NCI-H2081 (cell line): ENCODE results near the gene C1orf159.
"Not testable (repeated sequence)": the region's sequence is repeated elsewhere in the genome, so short reads cannot be mapped to it uniquely, and the experiment has no call there.

Experiments used
- DNase-seq, 2 experiments: peaks; one replicate each; lab custom pipeline; 2025; lab: John Stamatoyannopoulos, UW

C1orf159 gene

DNA sequence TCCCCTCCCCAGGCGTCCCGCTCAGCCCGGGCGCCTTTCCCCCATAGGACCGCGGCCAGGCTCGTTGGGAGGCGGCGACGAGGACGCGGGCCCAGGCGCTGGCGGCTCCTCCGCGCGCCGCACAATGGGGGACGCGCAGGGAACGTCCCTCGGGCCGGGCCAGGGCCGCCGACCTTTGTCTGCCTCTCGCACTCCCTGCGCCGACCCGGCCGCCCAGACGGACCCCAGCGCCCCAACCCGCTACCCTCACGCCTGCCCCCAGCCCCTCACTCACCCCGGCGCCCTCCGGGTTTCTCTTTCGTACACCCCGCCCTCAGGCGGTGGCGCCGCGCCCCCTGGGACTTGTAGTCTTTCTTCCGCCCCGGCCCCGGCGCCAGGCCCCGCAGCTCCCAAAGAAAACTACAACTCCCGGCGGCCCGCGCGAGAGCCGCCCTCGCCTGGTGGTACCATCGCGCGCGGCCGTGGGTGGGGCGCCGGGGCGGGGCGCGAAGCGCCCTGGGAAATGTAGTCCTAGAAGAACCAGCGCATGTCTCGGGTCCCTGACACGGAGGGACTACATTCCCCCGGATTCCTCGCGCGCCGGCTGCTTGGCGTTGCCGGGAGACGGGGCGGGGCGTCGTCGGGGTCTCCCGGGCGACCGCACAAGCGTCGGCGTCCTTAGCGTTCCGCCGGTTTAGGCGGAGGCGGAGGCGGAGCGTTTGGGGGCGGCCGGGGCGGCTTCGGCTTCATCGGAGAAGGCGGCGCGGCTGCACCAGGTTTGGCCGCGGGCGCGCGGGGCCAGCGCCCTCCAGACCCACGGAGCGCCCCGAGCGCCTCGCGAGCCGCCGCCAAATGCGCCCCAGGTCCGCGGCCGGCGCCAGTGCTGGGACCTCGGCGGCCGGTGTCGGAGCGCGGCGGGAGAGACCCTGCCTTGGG, at the start of gene C1orf159:
C1orf159 (minus strand) TSS at position 304 of the 915 bp plus-strand sequence. CDS start 24,546 bp downstream, outside the sequence.
- peak; percentile 97 to 98 for DNase-seq

DNA sequence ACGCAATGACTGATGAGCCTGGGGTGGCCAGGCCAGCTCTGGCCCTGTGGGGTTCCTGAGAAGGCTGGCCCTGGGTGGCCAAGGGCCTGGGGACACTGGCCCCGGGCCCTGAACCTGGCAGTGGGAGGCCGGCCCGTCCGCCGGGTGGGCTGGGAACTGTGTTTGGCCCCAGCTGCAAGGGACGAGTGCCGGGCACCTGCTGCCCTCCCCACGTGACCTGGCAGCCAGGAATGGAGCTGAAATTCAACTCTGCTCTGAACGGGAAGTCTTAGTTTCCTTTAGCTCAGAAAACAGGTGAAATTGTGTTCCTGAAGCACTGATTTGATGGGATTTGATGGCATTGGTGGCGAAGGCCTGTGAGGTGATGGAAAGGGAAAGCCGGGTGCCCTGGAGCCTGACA, 49.6 kb upstream of the C1orf159 start:
- peak in 1 of 2 experiments; percentile 21 for DNase-seq

DNA sequence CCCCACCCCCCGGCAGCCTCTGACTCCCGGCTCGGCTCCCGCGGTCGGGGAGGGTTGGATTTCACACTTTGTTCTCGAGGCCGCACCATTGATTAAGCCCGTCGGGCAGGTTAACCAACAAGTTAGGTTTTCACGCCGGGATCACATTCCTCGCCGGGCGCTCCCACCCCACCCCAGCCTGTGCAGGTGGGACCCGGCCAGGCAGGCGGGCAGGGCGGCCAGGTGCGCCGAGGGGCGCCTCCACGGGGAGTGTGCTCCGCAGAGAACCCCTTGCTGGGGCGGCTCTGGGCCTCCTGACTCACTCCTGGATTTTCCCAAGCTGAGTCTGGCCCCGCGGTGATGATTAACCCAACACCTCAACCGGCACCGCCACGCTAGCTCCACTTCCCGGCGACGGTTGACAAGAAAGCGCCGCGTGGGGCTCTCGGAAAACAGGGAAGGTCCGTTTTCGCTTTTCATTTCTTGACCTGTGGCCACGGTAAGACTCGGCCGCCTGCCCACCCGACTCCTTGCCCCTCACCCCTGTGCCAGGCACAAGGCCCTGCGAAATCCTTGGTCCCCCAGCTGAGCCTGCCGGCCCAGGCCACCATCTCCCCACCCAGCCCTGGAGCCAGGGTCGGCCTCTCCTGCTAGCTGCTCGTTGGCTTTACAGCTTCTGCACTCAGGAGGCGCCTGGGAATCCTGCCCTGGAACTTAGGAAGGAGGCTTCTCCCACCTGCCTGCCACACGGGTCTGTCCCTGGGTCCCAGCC, 49.0 kb upstream of the C1orf159 start:
- peak in 1 of 2 experiments; percentile 22 for DNase-seq

DNA sequence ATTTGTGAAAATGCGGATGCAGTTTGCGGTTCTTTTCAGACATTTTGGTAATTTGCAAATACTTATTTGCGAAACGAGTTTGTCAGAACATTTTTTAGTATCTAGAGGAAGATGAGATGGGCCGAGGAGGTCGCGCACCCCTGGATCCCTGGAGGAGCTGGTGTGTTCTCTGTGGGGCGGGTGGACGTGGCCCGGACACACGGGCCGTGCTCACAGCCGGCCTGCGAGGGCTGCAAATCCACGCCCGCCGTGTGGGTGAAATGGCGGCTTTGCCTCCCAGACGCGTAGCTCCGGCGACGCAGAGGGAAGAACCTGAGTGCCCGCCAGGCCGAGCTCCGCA, 48.4 kb upstream of the C1orf159 start:
- DNase-seq: no peak

DNA sequence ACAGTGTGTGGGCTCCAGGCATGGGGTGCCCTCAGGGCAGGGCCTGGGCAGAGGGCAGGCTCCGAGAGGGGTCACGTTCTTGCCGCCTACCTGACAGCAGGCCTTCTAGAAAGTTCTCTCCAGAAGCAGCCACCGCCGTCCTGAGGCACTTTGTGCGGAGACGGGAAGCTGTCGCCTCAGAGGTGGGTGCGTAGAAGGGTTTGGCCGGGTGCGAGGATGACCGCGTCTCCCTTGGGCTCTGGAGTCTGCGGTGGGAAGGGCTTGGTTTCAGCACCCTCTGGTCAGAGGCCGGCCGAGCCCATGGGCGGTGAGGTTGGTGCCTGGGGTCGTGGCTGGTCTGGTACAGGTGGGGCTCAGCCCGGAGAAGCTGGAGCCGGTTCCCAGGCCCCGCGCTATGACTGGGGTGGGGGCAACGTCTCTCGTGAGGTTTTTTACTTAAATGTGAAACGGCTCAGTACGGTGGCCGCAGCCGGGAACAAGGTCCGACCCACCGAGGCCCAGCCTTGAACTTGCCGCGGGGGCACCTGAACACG, 47.7 kb upstream of the C1orf159 start:
- no peak for DNase-seq

DNA sequence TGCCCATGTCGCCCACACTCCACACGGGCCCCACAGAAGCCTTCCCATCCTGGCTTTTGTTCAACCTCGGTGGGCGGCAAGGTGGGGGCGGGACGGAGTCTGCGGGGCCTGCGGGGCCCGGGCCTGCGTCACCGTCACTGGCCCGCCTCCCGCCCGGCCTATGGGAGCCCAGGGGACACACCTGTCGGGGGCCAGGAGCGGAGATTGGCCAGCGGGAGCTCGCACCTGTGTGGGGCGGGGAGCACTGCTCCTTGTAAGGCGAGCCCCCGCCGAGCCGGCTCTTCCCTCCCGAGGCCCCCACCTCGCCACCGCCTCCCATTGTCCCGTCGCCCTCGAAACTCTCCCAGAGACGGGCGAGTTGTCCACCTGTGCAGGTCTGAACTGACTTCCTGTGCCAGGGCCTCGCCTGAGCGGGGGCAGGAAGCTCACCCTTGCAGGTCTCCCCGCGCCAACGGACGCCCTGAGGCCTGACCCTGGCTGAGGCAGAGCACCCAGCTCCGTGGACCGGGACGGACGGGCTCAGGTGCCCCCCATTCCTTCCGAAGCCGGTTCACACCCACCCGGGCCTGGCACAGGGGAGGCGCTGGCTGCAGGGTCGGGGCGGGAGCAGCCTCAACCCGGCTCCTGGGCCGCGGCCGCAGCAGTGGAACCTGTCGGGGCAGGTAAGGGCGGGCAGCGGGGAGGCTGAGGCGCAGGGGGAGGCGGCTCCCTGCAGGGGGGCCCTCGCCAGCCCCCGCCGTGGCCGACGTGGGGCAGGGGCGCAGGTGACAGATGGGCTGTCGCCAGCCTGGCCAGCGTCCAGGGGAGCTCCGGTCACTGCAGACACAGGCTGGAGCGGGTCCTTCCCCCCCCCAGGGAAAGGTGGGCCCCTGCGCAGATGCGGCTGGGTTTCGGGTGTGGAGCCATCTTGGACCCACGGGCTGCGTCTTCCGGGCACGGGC, 47.0 kb upstream of the C1orf159 start:
- DNase-seq: peak; percentile 91 to 97

DNA sequence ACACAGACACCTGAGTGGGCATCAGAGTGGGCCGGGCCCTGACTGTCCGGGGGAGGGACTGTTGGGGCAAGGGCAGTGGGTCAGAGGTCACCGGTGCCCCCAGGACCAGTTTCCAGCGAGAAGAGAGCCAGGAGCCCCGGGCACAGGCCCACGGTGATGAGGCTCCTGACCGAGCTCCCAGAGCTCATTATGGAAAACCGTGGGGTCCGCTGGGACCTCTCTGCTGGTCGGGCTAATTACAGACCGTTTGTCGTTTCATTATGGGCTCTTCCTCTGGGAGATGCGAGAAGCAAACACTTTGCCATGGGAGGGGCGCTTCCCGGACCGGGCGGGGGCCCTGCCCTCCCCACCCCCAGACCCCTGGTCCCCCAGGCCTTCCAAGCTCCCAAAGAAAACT, 45.8 kb upstream of the C1orf159 start:
- DNase-seq: peak in 1 of 2 experiments; percentile 23

DNA sequence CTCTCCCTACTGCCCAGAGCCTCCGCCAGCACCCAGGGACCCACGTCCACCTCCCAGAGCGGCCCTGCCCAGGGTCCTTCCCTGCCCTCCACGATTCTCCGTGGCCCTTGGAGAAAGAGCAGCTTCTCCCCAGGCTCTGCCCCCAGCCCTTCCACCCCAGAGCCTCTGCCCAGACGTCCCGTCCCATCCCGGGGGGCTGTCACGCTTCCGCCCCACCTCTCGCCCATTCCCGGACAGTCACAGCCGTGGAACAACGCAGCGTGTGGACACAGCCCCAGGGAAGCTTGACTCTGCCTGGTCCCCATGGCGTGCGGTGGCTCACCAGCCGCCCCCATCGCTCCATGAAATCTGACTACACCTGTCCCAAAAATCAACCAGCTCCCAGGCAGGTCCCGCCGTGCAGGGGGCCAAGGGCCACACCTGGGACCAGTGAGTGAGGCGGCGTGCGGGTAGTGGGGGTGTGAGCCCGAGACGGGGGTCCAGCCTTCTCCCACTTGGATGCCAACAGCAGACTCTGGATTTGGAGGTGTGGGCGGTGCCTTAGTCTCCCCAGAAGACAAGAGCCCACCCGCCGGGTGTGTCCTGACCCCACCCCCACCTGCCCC, 45.3 kb upstream of the C1orf159 start:
- DNase-seq: no peak

DNA sequence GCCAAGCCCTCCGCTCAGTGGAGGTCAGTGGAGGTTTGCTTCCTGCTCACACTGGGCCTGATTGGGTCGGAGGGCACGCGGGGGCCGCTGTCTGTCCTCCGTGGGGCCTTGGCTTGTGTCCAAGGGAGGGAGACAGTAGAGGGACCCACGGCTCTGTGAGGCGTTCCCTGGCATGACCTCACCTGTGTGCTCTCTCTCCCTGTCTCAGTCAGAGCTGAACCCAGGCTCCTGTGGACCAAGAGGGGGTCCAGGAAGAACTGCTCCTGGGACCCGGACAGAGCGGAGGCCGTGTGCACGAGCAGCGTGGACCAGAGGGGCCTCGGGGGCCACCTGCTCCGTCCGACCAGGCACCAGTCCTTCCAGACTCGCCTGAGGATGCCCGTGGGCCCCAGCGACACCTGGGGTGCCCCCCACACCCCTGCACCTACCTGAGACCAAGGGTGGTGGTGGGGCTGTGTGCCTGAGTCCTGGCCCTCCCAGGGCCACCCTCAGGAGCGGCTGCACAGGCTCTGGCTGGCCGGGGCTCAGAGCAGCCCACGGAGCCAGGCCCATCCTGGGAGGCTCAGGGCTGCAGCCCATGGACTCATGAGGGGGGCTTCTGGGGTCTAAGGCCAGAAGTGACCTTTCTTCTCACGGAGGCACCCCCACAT, 44.5 kb upstream of the C1orf159 start:
- DNase-seq: no peak

DNA sequence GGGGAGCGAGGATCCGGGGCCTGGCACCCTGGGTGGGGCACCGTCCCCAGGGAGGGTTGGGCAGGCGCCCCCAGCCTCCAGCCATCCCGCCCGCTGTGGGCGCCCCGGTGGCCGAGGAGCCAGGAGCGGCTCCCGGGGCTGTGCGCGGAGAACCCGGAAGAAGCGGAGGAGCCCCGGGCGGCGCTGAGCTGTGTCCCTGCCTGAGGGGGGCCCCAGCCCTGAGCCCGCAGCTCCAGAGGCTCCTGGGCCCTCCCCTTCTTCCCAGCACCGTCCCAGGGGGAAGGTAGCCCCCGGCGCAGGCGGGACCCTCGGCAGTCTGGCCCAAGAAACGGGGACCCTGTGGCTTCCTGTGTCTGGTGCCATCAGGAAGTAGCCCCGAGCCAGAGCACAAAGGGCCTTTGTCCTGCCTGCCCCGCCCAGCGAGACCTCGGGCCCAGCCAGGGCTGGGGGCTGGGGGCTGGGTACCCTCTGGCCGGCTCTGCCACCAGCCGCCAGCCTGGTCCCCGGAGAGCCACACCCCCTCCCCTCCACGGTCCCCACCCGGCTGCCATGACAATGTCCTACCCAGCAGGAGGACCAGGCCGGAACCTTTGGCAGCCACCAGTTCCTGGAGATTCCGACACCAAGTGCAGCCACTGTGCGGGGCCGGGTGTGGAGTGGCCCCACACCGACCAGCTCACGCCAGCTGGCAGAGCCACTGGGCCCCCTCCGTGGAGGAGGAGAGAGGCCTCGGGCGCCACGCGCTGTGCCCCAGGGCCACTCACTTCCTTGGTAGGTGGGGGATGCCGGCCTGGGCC, 42.2 kb upstream of the C1orf159 start:
- DNase-seq: peak in 1 of 2 experiments; percentile 21

DNA sequence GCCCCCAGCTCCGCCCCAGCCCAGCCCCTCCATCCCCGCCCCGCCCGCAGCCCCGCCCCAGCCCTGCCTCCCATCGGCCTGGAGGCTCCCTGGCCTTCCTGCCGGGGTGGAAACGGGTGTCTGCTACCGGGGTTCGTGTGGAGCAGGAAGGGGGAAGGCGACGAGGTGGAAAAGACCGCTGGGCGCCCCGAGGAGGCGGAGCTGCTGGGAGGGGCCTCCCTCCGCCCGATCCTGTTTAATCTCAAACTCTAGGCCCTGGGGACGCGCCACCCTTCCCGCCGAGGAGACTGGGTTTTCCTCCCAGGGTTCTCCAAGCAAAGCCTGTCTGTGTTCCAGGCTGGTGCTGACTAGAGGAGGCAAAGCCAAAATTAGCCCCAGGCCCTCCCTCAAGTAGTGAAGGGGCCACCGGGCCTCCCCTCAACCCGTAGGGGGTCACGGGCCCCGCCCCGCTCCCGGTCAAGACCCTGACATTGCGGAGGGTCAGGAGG, 41.6 kb upstream of the C1orf159 start:
- peak; percentile 47 to 59 for DNase-seq

DNA sequence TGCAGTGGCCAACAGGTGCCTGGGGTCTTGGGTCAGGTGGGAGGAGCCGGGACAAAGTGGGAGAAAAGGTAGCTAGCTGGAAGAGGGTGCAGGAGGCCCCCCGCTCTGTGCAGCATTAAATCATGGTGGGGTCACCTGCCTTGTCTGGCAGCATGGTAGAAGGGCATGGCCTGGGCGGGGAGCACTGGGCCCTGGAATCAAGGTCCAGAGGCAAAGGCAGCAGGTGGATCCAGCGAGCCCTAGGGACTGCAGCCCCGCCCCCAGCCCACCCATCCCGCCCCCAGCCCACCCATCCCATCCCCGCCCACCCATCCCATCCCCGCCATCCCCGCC, 41.1 kb upstream of the C1orf159 start:
- no peak for DNase-seq

DNA sequence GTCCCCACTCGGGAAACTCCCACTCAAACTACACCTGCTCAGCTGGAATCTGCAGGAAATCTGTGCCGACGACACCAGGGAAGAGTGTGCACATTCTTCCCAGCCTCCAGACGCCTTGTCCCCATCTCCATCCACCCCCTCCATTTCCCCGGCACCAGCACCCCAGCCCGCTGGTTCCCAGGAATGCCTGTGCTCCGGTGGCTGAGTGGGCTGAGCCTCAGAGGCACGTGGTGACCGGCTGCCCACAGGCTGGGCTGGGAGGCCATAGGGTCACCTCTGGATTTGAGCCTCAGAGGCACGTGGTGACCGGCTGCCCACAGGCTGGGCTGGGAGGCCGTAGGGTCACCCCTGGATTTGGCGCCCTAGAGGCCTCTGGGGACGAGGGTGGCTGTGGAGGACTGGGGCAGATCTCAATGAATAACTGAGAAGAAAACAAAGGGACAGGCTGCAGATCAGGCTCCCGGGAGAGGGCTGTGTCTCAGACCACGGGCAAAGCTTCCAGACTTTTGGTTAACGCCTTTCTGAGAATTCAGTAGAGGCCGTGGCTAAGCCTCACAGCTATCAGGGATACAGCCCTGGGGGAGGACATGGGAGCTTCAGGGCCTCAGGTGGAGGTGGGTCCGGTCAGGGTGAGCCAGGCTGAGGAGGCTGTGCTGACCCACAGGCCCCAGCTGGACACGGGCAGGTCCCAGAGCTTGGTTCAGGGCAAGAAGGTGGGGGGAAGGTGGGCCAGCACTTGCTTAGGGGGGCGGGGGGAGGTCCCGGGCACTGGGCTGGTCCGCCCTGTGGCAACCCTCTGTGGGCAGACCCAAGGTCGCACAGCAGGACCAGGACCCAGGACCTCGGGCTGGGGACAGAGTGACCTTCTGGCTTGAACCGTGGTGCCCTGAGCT, 40.5 kb upstream of the C1orf159 start:
- no peak for DNase-seq

DNA sequence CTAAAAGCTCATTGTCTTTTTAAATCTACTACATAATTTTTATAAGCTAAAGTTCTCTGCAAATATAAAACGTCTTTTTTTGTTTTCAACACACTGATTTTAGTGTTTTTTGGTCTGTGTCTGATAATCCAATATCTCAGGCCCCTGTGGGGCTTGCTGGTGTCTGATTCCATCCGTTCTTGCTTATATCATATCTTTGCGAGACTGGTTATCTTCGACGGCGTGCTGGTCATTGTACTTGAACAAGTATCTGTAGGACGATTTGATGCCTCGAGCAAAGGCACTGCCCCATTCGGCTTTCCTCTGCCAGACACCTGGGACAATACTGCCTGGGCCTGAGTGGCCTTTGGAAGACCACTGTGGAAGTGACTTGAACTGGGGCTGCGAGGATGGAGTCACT, 39.4 kb upstream of the C1orf159 start:
- no peak for DNase-seq

DNA sequence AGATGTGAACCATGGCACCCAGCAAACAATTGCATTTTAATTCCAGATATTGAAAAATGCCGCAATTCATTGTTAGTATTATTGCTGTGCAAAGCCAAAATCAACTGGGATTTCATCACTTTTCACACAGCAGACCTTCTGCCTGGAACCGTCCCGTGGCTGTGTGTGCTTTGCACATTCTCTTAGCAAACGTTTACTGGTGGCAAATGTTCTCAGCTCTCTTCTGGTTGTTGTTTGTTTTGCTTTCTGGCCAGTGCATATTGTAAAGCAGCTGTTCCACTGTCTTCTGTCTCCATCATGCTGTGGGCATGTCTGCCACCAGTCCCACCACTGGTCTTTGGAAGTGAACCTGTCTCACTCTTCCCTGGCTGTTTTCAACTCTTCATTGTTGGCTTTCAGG, 38.0 kb upstream of the C1orf159 start:
- no peak for DNase-seq

DNA sequence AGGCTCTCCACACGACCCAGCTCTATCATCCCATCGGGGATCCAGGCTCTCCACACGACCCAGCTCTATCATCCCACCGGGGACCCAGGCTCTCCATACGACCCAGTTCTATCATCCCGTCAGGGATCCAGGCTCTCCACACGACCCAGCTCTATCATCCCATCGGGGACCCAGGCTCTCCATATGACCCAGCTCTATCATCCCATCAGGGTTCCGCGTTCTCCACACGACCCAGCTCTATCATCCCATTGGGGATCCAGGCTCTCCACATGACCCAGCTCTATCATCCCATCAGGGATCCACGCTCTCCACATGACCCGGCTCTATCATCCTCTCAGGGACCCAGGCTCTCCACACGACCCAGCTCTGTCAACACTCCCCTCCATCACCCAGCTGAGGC, 37.3 kb upstream of the C1orf159 start:
- DNase-seq: not testable (repeated sequence)

DNA sequence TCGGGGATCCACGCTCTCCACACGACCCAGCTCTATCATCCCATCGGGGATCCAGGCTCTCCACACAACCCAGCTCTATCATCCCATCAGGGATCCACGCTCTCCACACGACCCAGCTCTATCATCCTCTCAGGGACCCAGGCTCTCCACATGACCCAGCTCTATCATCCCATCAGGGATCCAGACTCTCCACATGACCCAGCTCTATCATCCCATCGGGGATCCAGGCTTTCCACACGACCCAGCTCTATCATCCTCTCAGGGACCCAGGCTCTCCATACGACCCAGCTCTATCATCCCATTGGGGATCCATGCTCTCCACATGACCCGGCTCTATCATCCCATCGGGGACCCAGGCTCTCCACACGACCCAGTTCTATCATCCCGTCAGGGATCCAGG, 36.5 kb upstream of the C1orf159 start:
- DNase-seq: not testable (repeated sequence)

DNA sequence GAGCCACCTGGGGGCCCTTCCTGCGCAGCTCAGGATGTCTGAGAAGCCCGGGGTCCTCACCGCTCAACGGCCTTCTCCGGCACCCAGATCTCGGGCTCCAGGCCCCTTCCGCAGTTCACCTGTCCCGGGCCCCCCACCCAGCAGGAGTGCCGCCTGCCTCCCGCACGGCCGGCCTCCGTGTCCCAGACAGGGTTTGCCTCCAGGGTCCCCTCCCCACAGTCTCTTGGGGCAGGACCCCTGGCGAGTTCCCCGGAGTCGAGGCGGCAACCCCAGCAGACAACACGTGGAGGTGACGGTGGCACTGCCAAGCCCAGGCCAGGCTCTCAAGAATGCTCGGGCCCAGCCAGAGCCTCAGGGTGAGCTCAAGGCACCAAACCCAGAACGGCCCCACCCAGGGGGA, 35.4 kb upstream of the C1orf159 start:
- no peak for DNase-seq

DNA sequence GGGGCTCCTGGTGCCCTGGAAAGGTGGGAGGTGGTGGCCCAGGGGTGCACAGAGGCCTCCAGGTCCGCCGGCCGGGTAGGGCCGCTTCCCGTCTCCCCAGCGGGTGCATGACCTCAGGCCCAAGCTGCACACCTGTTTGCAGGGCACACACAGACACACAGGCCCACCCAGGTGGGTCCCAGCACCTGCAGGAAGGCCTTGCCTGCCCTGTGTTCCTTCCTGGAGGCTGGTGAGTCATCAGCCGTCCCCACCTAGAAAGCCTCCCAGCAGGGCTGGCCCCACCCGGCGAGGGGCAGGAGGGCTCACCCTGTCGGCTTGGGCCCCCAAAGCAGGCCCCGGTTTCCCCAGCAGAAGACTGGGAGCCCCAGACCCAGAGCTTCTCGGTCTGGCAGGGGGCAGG, 34.2 kb upstream of the C1orf159 start:
- DNase-seq: no peak
